ENCODE data around the gene CHMP1B.
"Not testable (repeated sequence)": the region's sequence is repeated elsewhere in the genome, so short reads cannot be mapped to it uniquely, and the experiment has no call there.

Gene CHMP1B

GRCh38 chr18:11840493-11840892, 10.7 kb upstream of the CHMP1B start:
- DNase-seq (ENCODE audit: low spot score): no peak

- DNase-seq (ENCODE audit: low spot score): no peak
Measured at GRCh38 chr18:11842562-11842961, 8.7 kb upstream of the CHMP1B start.

GRCh38 chr18:11844436-11844835, 6.8 kb upstream of the CHMP1B start:
- DNase-seq (ENCODE audit: low spot score): no peak

- no peak for DNase-seq (ENCODE audit: low spot score)
Measured at GRCh38 chr18:11845654-11846053, 5.6 kb upstream of the CHMP1B start.

- no peak for DNase-seq (ENCODE audit: low spot score)
Measured at GRCh38 chr18:11847811-11848210, 3.4 kb upstream of the CHMP1B start.

GRCh38 chr18:11849279-11849678, 1.9 kb upstream of the CHMP1B start:
- no peak for DNase-seq (ENCODE audit: low spot score)

GRCh38 chr18:11849841-11850634, 1.2 kb upstream of the CHMP1B start:
- DNase-seq (ENCODE audit: low spot score): peak; percentile 58

- DNase-seq (ENCODE audit: low spot score): peak; percentile 14
Measured at GRCh38 chr18:11850821-11851145, 430 bp upstream of the CHMP1B start.

- DNase-seq (ENCODE audit: low spot score): peak; percentile 29
Measured at GRCh38 chr18:11851806-11852337, 659 bp downstream of the CHMP1B start.

- DNase-seq (ENCODE audit: low spot score): not testable (repeated sequence)
Measured at GRCh38 chr18:11854554-11854953, 3.3 kb downstream of the CHMP1B start.

GRCh38 chr18:11857177-11857887, 6.1 kb downstream of the CHMP1B start:
- DNase-seq (ENCODE audit: low spot score): peak; percentile 92

GRCh38 chr18:11859282-11859830, 8.1 kb downstream of the CHMP1B start:
- no peak for DNase-seq (ENCODE audit: low spot score)

- DNase-seq (ENCODE audit: low spot score): peak; percentile 90
Measured at GRCh38 chr18:11859903-11860407, 8.7 kb downstream of the CHMP1B start.

GRCh38 chr18:11860594-11861450, 9.6 kb downstream of the CHMP1B start:
- no peak for DNase-seq (ENCODE audit: low spot score)

- no peak for DNase-seq (ENCODE audit: low spot score)
Measured at GRCh38 chr18:11861583-11862288, 10.5 kb downstream of the CHMP1B start.

GRCh38 chr18:11862468-11863137, 11.4 kb downstream of the CHMP1B start:
- DNase-seq (ENCODE audit: low spot score): no peak

GRCh38 chr18:11864471-11864870, 13.3 kb downstream of the CHMP1B start:
- no peak for DNase-seq (ENCODE audit: low spot score)

- DNase-seq (ENCODE audit: low spot score): no peak
Measured at GRCh38 chr18:11865071-11865470, 13.9 kb downstream of the CHMP1B start.

GRCh38 chr18:11866329-11866728, 15.1 kb downstream of the CHMP1B start:
- no peak for DNase-seq (ENCODE audit: low spot score)

- DNase-seq (ENCODE audit: low spot score): no peak
Measured at GRCh38 chr18:11866764-11867163, 15.6 kb downstream of the CHMP1B start.

- no peak for DNase-seq (ENCODE audit: low spot score)
Measured at GRCh38 chr18:11868230-11868629, 17.0 kb downstream of the CHMP1B start.
